ENCODE results near the gene VMAC.

Gene VMAC

GRCh38 chr19:5895890-5896289, 8.8 kb upstream of the VMAC start:
- H3K4me1 Mint-ChIP-seq: peaks cover 6% of the 10 kb centered on the region
- TF ChIP-seq CTCF (IDR thresholded peaks at IDR 0.05): no peak
- H3K36me3 Mint-ChIP-seq (ENCODE audit: low read depth): peaks cover 8% of the 10 kb centered on the region
- no peak overlapping the region for H3K4me3 Mint-ChIP-seq
- H3K27me3 Mint-ChIP-seq (ENCODE audit: low read depth, poor library complexity): no peaks in the 10 kb centered on the region
- no peaks in the 10 kb centered on the region for H3K9me3 Mint-ChIP-seq
- peak overlapping the region; percentile 75 for H3K27ac Mint-ChIP-seq
- no peak for DNase-seq

GRCh38 chr19:5896365-5897076, 8.2 kb upstream of the VMAC start:
- H3K4me1 Mint-ChIP-seq: peaks cover 12% of the 10 kb centered on the region
- no peak for DNase-seq

GRCh38 chr19:5897189-5897969, 7.3 kb upstream of the VMAC start:
- H3K36me3 Mint-ChIP-seq (ENCODE audit: low read depth): peaks cover 14% of the 10 kb centered on the region
- no peak overlapping the region for H3K4me3 Mint-ChIP-seq
- no peak for DNase-seq
- no peaks in the 10 kb centered on the region for H3K27me3 Mint-ChIP-seq (ENCODE audit: low read depth, poor library complexity)
- no peak overlapping the region for H3K27ac Mint-ChIP-seq
- TF ChIP-seq CTCF (IDR thresholded peaks at IDR 0.05): no peak
- H3K9me3 Mint-ChIP-seq: no peaks in the 10 kb centered on the region
- peaks cover 8% of the 10 kb centered on the region for H3K4me1 Mint-ChIP-seq

More at GRCh38 chr19:5896365-5897076, 8.2 kb upstream of the VMAC start:
- H3K9me3 Mint-ChIP-seq: no peaks in the 10 kb centered on the region
- H3K4me3 Mint-ChIP-seq: no peak overlapping the region
- H3K27me3 Mint-ChIP-seq (ENCODE audit: low read depth, poor library complexity): no peaks in the 10 kb centered on the region
- no peak for TF ChIP-seq CTCF (IDR thresholded peaks at IDR 0.05)
- H3K27ac Mint-ChIP-seq: no peak overlapping the region
- peaks cover 14% of the 10 kb centered on the region for H3K36me3 Mint-ChIP-seq (ENCODE audit: low read depth)

- Mint-ChIP-seq H3K4me3 (no peak overlapping the region), H3K36me3 (ENCODE audit: low read depth) (peaks cover 14% of the 10 kb centered on the region), H3K4me1 (peaks cover 13% of the 10 kb centered on the region), H3K27ac (peak overlapping the region; percentile 57), H3K9me3 (no peaks in the 10 kb centered on the region), H3K27me3 (ENCODE audit: low read depth, poor library complexity) (no peaks in the 10 kb centered on the region)
- DNase-seq: no peak
- TF ChIP-seq CTCF (IDR thresholded peaks at IDR 0.05): no peak
Measured at GRCh38 chr19:5899728-5900526, 4.7 kb upstream of the VMAC start.

- H3K27ac Mint-ChIP-seq: peak overlapping the region; percentile 96
- H3K9me3 Mint-ChIP-seq: no peaks in the 10 kb centered on the region
- peaks cover 14% of the 10 kb centered on the region for H3K36me3 Mint-ChIP-seq (ENCODE audit: low read depth)
- no peaks in the 10 kb centered on the region for H3K27me3 Mint-ChIP-seq (ENCODE audit: low read depth, poor library complexity)
- DNase-seq: no peak
- H3K4me1 Mint-ChIP-seq: peaks cover 15% of the 10 kb centered on the region
- no peak for TF ChIP-seq CTCF (IDR thresholded peaks at IDR 0.05)
- H3K4me3 Mint-ChIP-seq: peak overlapping the region; percentile 4
Measured at GRCh38 chr19:5900976-5901375, 3.7 kb upstream of the VMAC start.
